B cell (primary cell): ENCODE results near the gene POU5F1. TPM values are rescaled to one million over a fixed set of nuclear protein-coding genes. Genes with fewer than 3 reads are reported as not detected.

Experiments used
- ATAC-seq: fragments of 200-7000 bp; cut with Tn5 transposase; one replicate; pipeline ENCODE4 v1.10.0; 2021; ENCODE audit warnings: low read depth, mild to moderate bottlenecking, moderate number of reproducible peaks, moderate library complexity
- CTCF ChIA-PET: fragments of 350-600 bp; sonication (Branson Sonifier 250); formaldehyde crosslinking; loops from one replicate; lab custom pipeline; 2021; ENCODE audit warnings: antibody characterized with exemption, inconsistent platforms; lab: Charles Lee
- POLR2A ChIA-PET: fragments of 350-600 bp; sonication (Branson Sonifier 250); formaldehyde crosslinking; loops from one replicate; lab custom pipeline; 2021; ENCODE audit warnings: antibody characterized with exemption; lab: Charles Lee
- DNase-seq: peaks from one replicate; pipeline ENCODE4 v3.0.0; 2013
- H2AFZ ChIP-seq: 2 replicates; pipeline ENCODE4 v1.6.1; 2012; ENCODE audit warnings: mild to moderate bottlenecking, low read depth, low read length; ENCODE audit not compliant: insufficient read depth, poor library complexity, severe bottlenecking
- H3K27ac ChIP-seq, 2 donors: 1 replicate in 1 of 2; 2 replicates in 1 of 2; pipeline ENCODE4 v1.5.1; 2012 to 2013; ENCODE audit warnings: low read length in 2 of 2, mild to moderate bottlenecking in 2 of 2, moderate library complexity in 1 of 2
- H3K27me3 ChIP-seq, 4 experiments: fragments of 200-600 bp in 1 of 4; sonication (generic) in 1 of 4; replicated peaks in 1 of 4; 1 replicate in 2 of 4; 2 replicates in 2 of 4; pipeline versions ENCODE4 v1.6.1 to v1.7.0; 2013 to 2016; ENCODE audit warnings: low read length in 3 of 4, mild to moderate bottlenecking in 2 of 4, mixed read lengths in 1 of 4, moderate library complexity in 1 of 4; ENCODE audit not compliant: insufficient read depth in 4 of 4, control insufficient read depth in 3 of 4; ENCODE audit errors: control extremely low read depth in 1 of 4
- H3K36me3 ChIP-seq, 2 experiments: replicated peaks in 1 of 2; 1 replicate in 1 of 2; 2 replicates in 1 of 2; pipeline versions ENCODE4 v1.6.1 to v1.7.1; 2013; ENCODE audit warnings: low read length in 1 of 2; ENCODE audit not compliant: insufficient read depth in 2 of 2, control insufficient read depth in 1 of 2; ENCODE audit errors: control extremely low read depth in 1 of 2, extremely low read depth in 1 of 2
- H3K4me1 ChIP-seq, 2 donors: fragments of 200-600 bp in 1 of 2; sonication (generic) in 1 of 2; 1 replicate in 1 of 2; 2 replicates in 1 of 2; pipeline versions ENCODE4 v1.5.1 to v1.6.1; 2013 to 2017; ENCODE audit warnings: low read length in 2 of 2; ENCODE audit not compliant: control insufficient read depth in 2 of 2, insufficient read depth in 2 of 2
- H3K4me2 ChIP-seq: replicated peaks from 2 replicates; pipeline ENCODE3; 2012; ENCODE audit warnings: mild to moderate bottlenecking, low read depth, low read length; ENCODE audit not compliant: poor library complexity, severe bottlenecking
- H3K4me3 ChIP-seq, 5 experiments: fragments of 200-600 bp in 1 of 5; sonication (generic) in 1 of 5; 1 replicate in 3 of 5; 2 replicates in 2 of 5; pipeline versions ENCODE4 v1.5.1 to v1.7.0; 2011 to 2016; ENCODE audit warnings: low read length in 4 of 5, mild to moderate bottlenecking in 4 of 5, low read depth in 2 of 5, control low read depth in 1 of 5, moderate library complexity in 1 of 5; ENCODE audit not compliant: insufficient read depth in 1 of 5; ENCODE audit errors: control extremely low read depth in 1 of 5, extremely low read depth in 1 of 5
- H3K79me2 ChIP-seq: fragments of 200-600 bp; sonication (generic); one replicate; pipeline ENCODE4 v1.6.0; 2016; ENCODE audit warnings: low read length; ENCODE audit not compliant: control insufficient read depth, insufficient read depth
- H3K9ac ChIP-seq: fragments of 200-600 bp; sonication (generic); 2 replicates; pipeline ENCODE4 v1.6.1; 2017; ENCODE audit warnings: mild to moderate bottlenecking, low read length, moderate library complexity
- H3K9me3 ChIP-seq, 3 donors: one replicate each; pipeline versions ENCODE4 v1.6.1 to v1.7.1; 2013; ENCODE audit warnings: low read length in 2 of 3; ENCODE audit not compliant: control insufficient read depth in 2 of 3, insufficient read depth in 1 of 3; ENCODE audit errors: control extremely low read depth in 1 of 3
- H4K20me1 ChIP-seq: 2 replicates; pipeline ENCODE4 v1.6.0; 2012; ENCODE audit warnings: mild to moderate bottlenecking, low read length; ENCODE audit not compliant: insufficient read depth, control insufficient read depth, poor library complexity, severe bottlenecking
- H3K27ac Mint-ChIP-seq: one replicate; pipeline ENCODE4 v1.8.0; 2021; ENCODE audit warnings: mixed read lengths
- H3K27me3 Mint-ChIP-seq: one replicate; pipeline ENCODE4 v1.8.0; 2021; ENCODE audit warnings: mixed read lengths
- H3K4me1 Mint-ChIP-seq: one replicate; pipeline ENCODE4 v1.8.0; 2021; ENCODE audit warnings: mixed read lengths
- H3K4me3 Mint-ChIP-seq: one replicate; pipeline ENCODE4 v1.8.0; 2021; ENCODE audit warnings: mixed read lengths
- H3K9me3 Mint-ChIP-seq: one replicate; pipeline ENCODE4 v1.8.0; 2022; ENCODE audit warnings: mixed read lengths; ENCODE audit not compliant: insufficient read depth
- CTCF ChIP-seq: fragments of 200-600 bp; IDR thresholded peaks from one replicate; pipeline ENCODE4 v1.8.0; 2022; ENCODE audit warnings: antibody characterized with exemption, mild to moderate bottlenecking
- EZH2 ChIP-seq: IDR thresholded peaks from 2 replicates; pipeline ENCODE4 v1.6.1; 2012; ENCODE audit warnings: borderline replicate concordance, low read depth, mild to moderate bottlenecking, moderate library complexity, low read length; ENCODE audit not compliant: insufficient read depth, poor library complexity, severe bottlenecking
- WGBS: methylation state at CpG from one replicate; pipeline ENCODE4 v1.1.5; 2013; ENCODE audit warnings: missing lambda C conversion rate; ENCODE audit not compliant: insufficient coverage; 5-methylcytosine and 5-hydroxymethylcytosine counted together
- intact Hi-C: fragments of 100-400 bp; cut with micrococcal nuclease; formaldehyde crosslinking; loops from one replicate; pipeline ENCODE4 v1.10.0; 2022
- polyA plus RNA-seq: library from polyadenylated mRNA; depleted of rRNA; stranded (reverse); fragments of >200 nt; gene quantifications from 2 replicates; pipeline ENCODE4 v1.2.3, GENCODE V29; 2012
- total RNA-seq, 2 donors: library from RNA; stranded (reverse); fragments of 120-200 nt in 1 of 2; gene quantifications; 1 replicate in 1 of 2; 2 replicates in 1 of 2; pipeline versions ENCODE4 v1.2.3 to v1.2.4, GENCODE V29; 2013 to 2022

POU5F1 gene
- total and polyA plus RNA-seq, 2 donors (not counting 1 experiment from before 2014, with no cell fraction given), result 0.76 to 0.88 TPM

GRCh38 chr6:31214516-31214915 is 44.0 kb upstream of the POU5F1 start:
- CTCF ChIA-PET, result no interaction called here
- no peak for TF ChIP-seq EZH2
- no peaks in the 10 kb centered on the region for H3K27me3 Mint-ChIP-seq

GRCh38 chr6:31210741-31211532 is 40.5 kb upstream of the POU5F1 start:
- no peak for DNase-seq
- H3K4me3 Mint-ChIP-seq, result no peak overlapping the region
- Histone ChIP-seq H3K27me3 (no peaks in the 10 kb centered on the region), H3K4me1 (peaks cover 4 to 7% of the 10 kb centered on the region in 2 donors), H3K9ac (no peak overlapping the region), H3K4me3 (no peak overlapping the region), H3K36me3 (no peaks in the 10 kb centered on the region), H3K9me3 (peaks cover 0 to 6% (median 2%) of the 10 kb centered on the region in 3 donors), H3K79me2 (no peaks in the 10 kb centered on the region), H3K27ac (no peak overlapping the region), H2AFZ (no peak overlapping the region), H4K20me1 (no peaks in the 10 kb centered on the region), H3K4me2 (no peak overlapping the region)
- H3K27ac Mint-ChIP-seq, result no peak overlapping the region
- TF ChIP-seq EZH2 (no peak), CTCF (no peak)
- ChIA-PET POLR2A (interaction anchor here (0.7 to 0.8 kb wide), 2 partner anchors 8 to 596 kb away, joined by 4 read pairs; partner anchors contain the start of gene LSM2), CTCF (interaction anchor here (1.3 to 1.6 kb wide), 2 partner anchors 19 to 155 kb away, joined by 4 to 5 read pairs; no protein-coding TSS in a partner anchor)
- intact Hi-C loops, result no loop called here
- peaks cover 2% of the 10 kb centered on the region for H3K4me1 Mint-ChIP-seq
- H3K9me3 Mint-ChIP-seq, result no peaks in the 10 kb centered on the region
- ATAC-seq, result no peak
- H3K27me3 Mint-ChIP-seq, result no peaks in the 10 kb centered on the region
- 88% methylated on average over 3 of the region's 5 CpGs for WGBS

More at GRCh38 chr6:31214516-31214915, 44.0 kb upstream of the POU5F1 start:
- peaks cover 4% of the 10 kb centered on the region for H3K9me3 Mint-ChIP-seq
- no peak overlapping the region for H3K9ac ChIP-seq
- no peak overlapping the region for H2AFZ ChIP-seq
- H4K20me1 ChIP-seq, result no peaks in the 10 kb centered on the region
- DNase-seq (no peak), ATAC-seq (no peak)
- no peaks in the 10 kb centered on the region for H3K36me3 ChIP-seq
- H3K4me3 ChIP-seq, result no peak overlapping the region
- POLR2A ChIA-PET, result no interaction called here
- H3K4me1 ChIP-seq, result peaks cover 9 to 13% of the 10 kb centered on the region in 2 donors
- H3K4me1 Mint-ChIP-seq, result peaks cover 7% of the 10 kb centered on the region
- H3K27ac ChIP-seq, result no peak overlapping the region
- H3K79me2 ChIP-seq, result no peaks in the 10 kb centered on the region
- no peak overlapping the region for H3K27ac Mint-ChIP-seq
- intact Hi-C loops, result no loop called here
- peaks cover 2 to 24% (median 18%) of the 10 kb centered on the region in 3 donors for H3K9me3 ChIP-seq
- 89% methylated on average over 1 of the region's 1 CpG for WGBS
- H3K27me3 ChIP-seq, result no peaks in the 10 kb centered on the region
- H3K4me3 Mint-ChIP-seq, result no peak overlapping the region
- H3K4me2 ChIP-seq, result no peak overlapping the region
